ENCODE results near the gene CCDC32.

Gene CCDC32

GRCh38 chr15:40595773-40596172 is 30.9 kb upstream of the CCDC32 start:
- no peak for TF ChIP-seq CTCF (IDR thresholded peaks at IDR 0.05; ENCODE audit: low read depth, low read length)
- DNase-seq (ENCODE audit: extremely low read depth, low read depth) = no peak

GRCh38 chr15:40595219-40595618 is 30.4 kb upstream of the CCDC32 start:
- no peak for TF ChIP-seq CTCF (IDR thresholded peaks at IDR 0.05; ENCODE audit: low read depth, low read length)
- no peak for DNase-seq (ENCODE audit: extremely low read depth, low read depth)

GRCh38 chr15:40594429-40594836 is 29.6 kb upstream of the CCDC32 start:
- no peak for DNase-seq (ENCODE audit: extremely low read depth, low read depth)
- TF ChIP-seq CTCF (IDR thresholded peaks at IDR 0.05; ENCODE audit: low read depth, low read length) = peak; percentile 3

- TF ChIP-seq CTCF (IDR thresholded peaks at IDR 0.05; ENCODE audit: low read depth, low read length) = no peak
- peak; percentile 91 for DNase-seq (ENCODE audit: extremely low read depth, low read depth)
Observed at GRCh38 chr15:40593588-40594428, 29.0 kb upstream of the CCDC32 start, which contains the start of gene KNL1. Gene KNL1, plus strand, starts transcription at chr15:40594249. Its CDS starts 8,683 bp downstream, at chr15:40602932.

- no peak for TF ChIP-seq CTCF (IDR thresholded peaks at IDR 0.05; ENCODE audit: low read depth, low read length)
- DNase-seq (ENCODE audit: extremely low read depth, low read depth) = no peak
Observed at GRCh38 chr15:40593165-40593564, 28.3 kb upstream of the CCDC32 start.

- TF ChIP-seq CTCF (IDR thresholded peaks at IDR 0.05; ENCODE audit: low read depth, low read length) = no peak
- DNase-seq (ENCODE audit: extremely low read depth, low read depth) = no peak
Observed at GRCh38 chr15:40591389-40591788, 26.5 kb upstream of the CCDC32 start.

GRCh38 chr15:40590667-40591050 is 25.8 kb upstream of the CCDC32 start:
- no peak for TF ChIP-seq CTCF (IDR thresholded peaks at IDR 0.05; ENCODE audit: low read depth, low read length)
- no peak for DNase-seq (ENCODE audit: extremely low read depth, low read depth)

Measured in AG09319 (cell line).